Tibial nerve (tissue), 3 donors: Measurements from ENCODE around the gene ERC2.

Source experiments
- POLR2A ChIP-seq, 2 donors: fragments of 450-650 bp; IDR thresholded peaks; one replicate each; pipeline ENCODE4 v1.6.1; 2017; ENCODE audit warnings: antibody characterized with exemption in 2 of 2, mild to moderate bottlenecking in 2 of 2, moderate library complexity in 2 of 2
- TF ChIP-seq, protein P1 (sequence below), 5 experiments: fragments of 200-600 bp in 3 of 5; fragments of 450-650 bp in 2 of 5; sonication (generic) in 3 of 5; IDR thresholded peaks; one replicate each; pipeline ENCODE4 v1.5.1; 2016 to 2019; ENCODE audit warnings: antibody characterized with exemption in 5 of 5, mild to moderate bottlenecking in 3 of 5, moderate library complexity in 2 of 5

- TF ChIP-seq, protein P1, sequence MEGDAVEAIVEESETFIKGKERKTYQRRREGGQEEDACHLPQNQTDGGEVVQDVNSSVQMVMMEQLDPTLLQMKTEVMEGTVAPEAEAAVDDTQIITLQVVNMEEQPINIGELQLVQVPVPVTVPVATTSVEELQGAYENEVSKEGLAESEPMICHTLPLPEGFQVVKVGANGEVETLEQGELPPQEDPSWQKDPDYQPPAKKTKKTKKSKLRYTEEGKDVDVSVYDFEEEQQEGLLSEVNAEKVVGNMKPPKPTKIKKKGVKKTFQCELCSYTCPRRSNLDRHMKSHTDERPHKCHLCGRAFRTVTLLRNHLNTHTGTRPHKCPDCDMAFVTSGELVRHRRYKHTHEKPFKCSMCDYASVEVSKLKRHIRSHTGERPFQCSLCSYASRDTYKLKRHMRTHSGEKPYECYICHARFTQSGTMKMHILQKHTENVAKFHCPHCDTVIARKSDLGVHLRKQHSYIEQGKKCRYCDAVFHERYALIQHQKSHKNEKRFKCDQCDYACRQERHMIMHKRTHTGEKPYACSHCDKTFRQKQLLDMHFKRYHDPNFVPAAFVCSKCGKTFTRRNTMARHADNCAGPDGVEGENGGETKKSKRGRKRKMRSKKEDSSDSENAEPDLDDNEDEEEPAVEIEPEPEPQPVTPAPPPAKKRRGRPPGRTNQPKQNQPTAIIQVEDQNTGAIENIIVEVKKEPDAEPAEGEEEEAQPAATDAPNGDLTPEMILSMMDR (IDR thresholded peaks at IDR 0.05) = no peak
- no peak for TF ChIP-seq POLR2A (IDR thresholded peaks at IDR 0.05)
These were observed 927.7 kb downstream of the ERC2 start for GRCh38 chr3:55540579-55540978.
